Measurements from ENCODE around the gene NPAS4. TPM values are rescaled to one million over a fixed set of nuclear protein-coding genes. Genes with fewer than 3 reads are reported as not detected.
A peak's percentile ranks its signal among the peaks of the same experiment; 100 is the strongest.

NPAS4 gene
- total and polyA plus RNA-seq, 2 donors from 2014 or later = 0.19 TPM; not detected in 1

GRCh38 chr11:66409226-66409625 lies 11.6 kb upstream of the NPAS4 start:
- FAIRE-seq (no peak), DNase-seq (peak in 1 of 5 donors; percentile 50)
- H3K4me3 ChIP-seq (ENCODE audit: low read length in 3 of 3) = no peak overlapping the region
- intact Hi-C loops (cut with DNase I) = loop anchor here (10.0 kb wide), 1 partner anchor 276 kb away; no protein-coding TSS in a partner anchor
- H3K27me3 ChIP-seq (ENCODE audit: control insufficient read depth, insufficient read depth, low read length) = no peaks in the 10 kb centered on the region
- H3K36me3 ChIP-seq (ENCODE audit: control insufficient read depth in 2 of 3, insufficient read depth in 3 of 3, low read length in 3 of 3) = no peaks in the 10 kb centered on the region
- no peak overlapping the region for H3K27ac ChIP-seq (ENCODE audit: low read depth in 2 of 2, low read length in 2 of 2)
- H3K9me3 ChIP-seq (ENCODE audit: control insufficient read depth in 2 of 3, insufficient read depth in 1 of 3, low read length in 3 of 3) = no peaks in the 10 kb centered on the region
- no peaks in the 10 kb centered on the region for H3K4me1 ChIP-seq (ENCODE audit: control insufficient read depth in 2 of 3, insufficient read depth in 2 of 3, low read depth in 1 of 3, low read length in 3 of 3)
- no peak for TF ChIP-seq CTCF (IDR thresholded peaks at IDR 0.05; ENCODE audit: borderline replicate concordance, extremely low read depth, insufficient read depth)
- no peak overlapping the region for H3K9ac ChIP-seq (ENCODE audit: low read length in 3 of 3)

DNA sequence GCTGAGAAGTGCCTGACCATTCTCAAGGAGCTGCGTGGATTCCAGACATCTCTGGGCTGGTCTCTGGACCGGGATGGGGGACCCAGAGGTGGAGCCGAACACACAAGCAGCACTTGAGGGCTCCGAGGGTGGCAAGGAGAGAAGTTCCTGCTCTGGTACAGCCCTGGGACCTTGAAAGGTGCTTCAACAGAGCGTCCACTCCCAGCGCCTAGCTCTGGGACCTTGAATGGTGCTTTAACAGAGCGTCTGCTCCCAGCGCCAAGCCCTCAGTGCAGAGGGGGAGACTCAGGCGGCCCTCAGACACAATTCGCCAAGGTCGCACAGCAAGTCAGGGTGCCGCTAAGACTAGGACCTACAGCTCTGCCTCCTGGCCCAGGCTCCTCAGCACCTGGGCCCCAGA lies 10.6 kb upstream of the NPAS4 start:
- FAIRE-seq (no peak), DNase-seq (no peak)
- Histone ChIP-seq H3K27me3 (ENCODE audit: control insufficient read depth, insufficient read depth, low read length) (no peaks in the 10 kb centered on the region), H3K27ac (ENCODE audit: low read depth in 2 of 2, low read length in 2 of 2) (no peak overlapping the region), H3K9me3 (ENCODE audit: control insufficient read depth in 2 of 3, insufficient read depth in 1 of 3, low read length in 3 of 3) (no peaks in the 10 kb centered on the region), H3K4me3 (ENCODE audit: low read length in 3 of 3) (no peak overlapping the region), H3K4me1 (ENCODE audit: control insufficient read depth in 2 of 3, insufficient read depth in 2 of 3, low read depth in 1 of 3, low read length in 3 of 3) (no peaks in the 10 kb centered on the region), H3K36me3 (ENCODE audit: control insufficient read depth in 2 of 3, insufficient read depth in 3 of 3, low read length in 3 of 3) (no peaks in the 10 kb centered on the region), H3K9ac (ENCODE audit: low read length in 3 of 3) (no peak overlapping the region)
- intact Hi-C loops (cut with DNase I) = no loop called here
- no peak for TF ChIP-seq CTCF (IDR thresholded peaks at IDR 0.05; ENCODE audit: borderline replicate concordance, extremely low read depth, insufficient read depth)

- Histone ChIP-seq H3K27me3 (ENCODE audit: control insufficient read depth, insufficient read depth, low read length) (no peaks in the 10 kb centered on the region), H3K36me3 (ENCODE audit: control insufficient read depth in 2 of 3, insufficient read depth in 3 of 3, low read length in 3 of 3) (no peaks in the 10 kb centered on the region), H3K9ac (ENCODE audit: low read length in 3 of 3) (no peak overlapping the region), H3K27ac (ENCODE audit: low read depth in 2 of 2, low read length in 2 of 2) (no peak overlapping the region), H3K4me3 (ENCODE audit: low read length in 3 of 3) (no peak overlapping the region), H3K9me3 (ENCODE audit: control insufficient read depth in 2 of 3, insufficient read depth in 1 of 3, low read length in 3 of 3) (no peaks in the 10 kb centered on the region), H3K4me1 (ENCODE audit: control insufficient read depth in 2 of 3, insufficient read depth in 2 of 3, low read depth in 1 of 3, low read length in 3 of 3) (no peaks in the 10 kb centered on the region)
- no peak for DNase-seq
- intact Hi-C loops (cut with DNase I) = no loop called here
- no peak for FAIRE-seq
- no peak for TF ChIP-seq CTCF (IDR thresholded peaks at IDR 0.05; ENCODE audit: borderline replicate concordance, extremely low read depth, insufficient read depth)
Observed at GRCh38 chr11:66411323-66411722, 9.5 kb upstream of the NPAS4 start.

DNA sequence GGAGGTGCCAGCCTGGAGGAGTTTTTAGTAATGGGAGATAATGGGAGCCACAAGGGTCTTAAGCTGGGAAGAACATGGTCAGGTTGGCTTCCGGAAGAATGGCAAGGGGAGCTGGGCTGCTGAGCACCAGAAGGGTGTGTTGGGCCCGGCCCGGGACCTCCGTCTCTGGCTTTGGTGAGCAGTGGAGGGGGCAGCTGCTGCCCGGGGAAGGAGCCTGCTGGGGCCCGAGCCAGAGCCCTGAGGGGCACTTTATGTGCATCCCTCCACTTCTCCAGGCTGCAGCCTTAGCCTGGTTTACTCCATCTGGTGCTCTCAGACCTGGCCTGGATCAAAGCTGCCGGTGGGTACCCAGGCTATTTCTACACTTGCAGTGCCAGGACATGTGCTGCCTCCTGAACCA lies 8.7 kb upstream of the NPAS4 start:
- no peak for TF ChIP-seq CTCF (IDR thresholded peaks at IDR 0.05; ENCODE audit: borderline replicate concordance, extremely low read depth, insufficient read depth)
- DNase-seq = no peak
- no peak overlapping the region for H3K4me3 ChIP-seq (ENCODE audit: low read length in 3 of 3)
- H3K4me1 ChIP-seq (ENCODE audit: control insufficient read depth in 2 of 3, insufficient read depth in 2 of 3, low read depth in 1 of 3, low read length in 3 of 3) = no peaks in the 10 kb centered on the region
- H3K9ac ChIP-seq (ENCODE audit: low read length in 3 of 3) = no peak overlapping the region
- no peaks in the 10 kb centered on the region for H3K9me3 ChIP-seq (ENCODE audit: control insufficient read depth in 2 of 3, insufficient read depth in 1 of 3, low read length in 3 of 3)
- H3K27me3 ChIP-seq (ENCODE audit: control insufficient read depth, insufficient read depth, low read length) = no peaks in the 10 kb centered on the region
- H3K36me3 ChIP-seq (ENCODE audit: control insufficient read depth in 2 of 3, insufficient read depth in 3 of 3, low read length in 3 of 3) = no peaks in the 10 kb centered on the region
- no peak overlapping the region for H3K27ac ChIP-seq (ENCODE audit: low read depth in 2 of 2, low read length in 2 of 2)
- FAIRE-seq = no peak
- intact Hi-C loops (cut with DNase I) = no loop called here

All from kidney (tissue), 14 donors.